GM19035 (cell line): ENCODE measurements around the gene SEPHS2.
"Not testable (repeated sequence)": the region's sequence is repeated elsewhere in the genome, so short reads cannot be mapped to it uniquely, and the experiment has no call there.

Source experiments
- ATAC-seq: cut with Tn5 transposase; IDR thresholded peaks from one replicate; pipeline ENCODE4 v1.9.1; 2021; ENCODE audit not compliant: unreplicated experiment

The SEPHS2 gene

GRCh38 chr16:30399435-30400186, 46.1 kb downstream of the SEPHS2 start:
- ATAC-seq, result no peak

- no peak for ATAC-seq
These were observed 46.8 kb downstream of the SEPHS2 start for GRCh38 chr16:30398661-30399434.

- no peak for ATAC-seq
These were observed 47.7 kb downstream of the SEPHS2 start for GRCh38 chr16:30397776-30398660.

GRCh38 chr16:30397056-30397455, 48.6 kb downstream of the SEPHS2 start:
- ATAC-seq, result no peak

GRCh38 chr16:30396627-30397026, 49.0 kb downstream of the SEPHS2 start:
- ATAC-seq, result not testable (repeated sequence)

GRCh38 chr16:30395992-30396585, 49.6 kb downstream of the SEPHS2 start:
- no peak for ATAC-seq

- peak; percentile 65 for ATAC-seq
These were observed 50.3 kb downstream of the SEPHS2 start, which contains the start of gene ZNF48 for GRCh38 chr16:30395155-30395991. Gene ZNF48 (plus strand): TSS chr16:30395420. CDS start chr16:30395795, 375 bp downstream.

- no peak for ATAC-seq
These were observed 51.0 kb downstream of the SEPHS2 start for GRCh38 chr16:30394592-30395154.
